Psoas muscle (tissue), 8 donors: ENCODE measurements around the gene CDKN2D. TPM values are rescaled to one million over a fixed set of nuclear protein-coding genes. Genes with fewer than 3 reads are reported as not detected.

Experiments
- ATAC-seq, 4 donors: fragments of 200-7000 bp; cut with Tn5 transposase; one replicate each; pipeline ENCODE4 v1.9.1; 2020; ENCODE audit warnings: moderate library complexity in 3 of 4, mild to moderate bottlenecking in 2 of 4
- DNase-seq, 2 donors: peaks; one replicate each; pipeline ENCODE4 v3.0.0-alpha.2; 2020
- H3K27ac ChIP-seq: fragments of 200-600 bp; one replicate; pipeline ENCODE4 v1.8.0; 2022
- H3K27me3 ChIP-seq, 3 donors: fragments of 200-600 bp in 1 of 3; one replicate each; pipeline versions ENCODE4 v1.6.1 to v1.8.0; 2013 to 2022; ENCODE audit warnings: low read length in 2 of 3, mild to moderate bottlenecking in 2 of 3, moderate library complexity in 1 of 3; ENCODE audit not compliant: insufficient read depth in 3 of 3
- H3K36me3 ChIP-seq, 2 donors: fragments of 200-600 bp in 1 of 2; one replicate each; pipeline versions ENCODE4 v1.6.1 to v1.8.0; 2013 to 2022; ENCODE audit warnings: low read depth in 1 of 2, mild to moderate bottlenecking in 1 of 2, moderate library complexity in 1 of 2; ENCODE audit not compliant: insufficient read depth in 1 of 2
- H3K4me1 ChIP-seq: fragments of 200-600 bp; one replicate; pipeline ENCODE4 v1.8.0; 2022
- H3K4me3 ChIP-seq: fragments of 200-600 bp; one replicate; pipeline ENCODE4 v1.8.0; 2022; ENCODE audit warnings: mild to moderate bottlenecking
- H3K9me3 ChIP-seq: fragments of 200-600 bp; one replicate; pipeline ENCODE4 v1.8.0; 2022
- WGBS, 3 donors: extraction: QIAGEN DNeasy Blood & Tissue Kit; methylation state at CpG; one replicate each; pipeline versions ENCODE4 v1.1.6 to v1.1.7; 2013; 5-methylcytosine and 5-hydroxymethylcytosine counted together
- intact Hi-C, 2 donors: fragments of 100-400 bp; cut with DNase I; formaldehyde crosslinking; loops; one replicate each; pipeline versions ENCODE4 v1.11.0 to v1.14.2; 2022
- polyA plus RNA-seq, 3 donors: library from polyadenylated mRNA; stranded (reverse); fragments of 200-250 nt; gene quantifications; one replicate each; pipeline ENCODE4 v1.2.3, GENCODE V29; 2013
- total RNA-seq, 4 donors: library from RNA; stranded (reverse); fragmentation: NEBNext Ultra II Directional in 2 of 4; extraction: Animal tissue kit (Norgen Biotek cat#: 25700) in 2 of 4; gene quantifications; one replicate each; pipeline versions ENCODE4 v1.2.1 to v1.2.4, GENCODE V29; 2021 to 2023
- TF ChIP-seq, protein P1 (sequence below): fragments of 200-600 bp; IDR thresholded peaks from one replicate; pipeline ENCODE4 v1.8.0; 2022; ENCODE audit warnings: antibody characterized with exemption
- donor health status: healthy with polysubstance abuse.
- donor health status: DM: no; HTN: no; CAD: no; lungs with moderate emphysema.
- donor health status: Bipolar disorder and iron deficiency.
- donor health status: healthy.
- donor health status: DM: yes; HTN: yes; CAD: no.
- donor health status: DM: no; HTN: no; CAD: no.
- donor health status: DM: no; HTN: no; CAD: no.
- donor health status: DM: yes; HTN: yes; CAD: no.

Gene CDKN2D
- total and polyA plus RNA-seq, 7 donors = 6.1 to 29.2 (median 13.1) TPM

DNA sequence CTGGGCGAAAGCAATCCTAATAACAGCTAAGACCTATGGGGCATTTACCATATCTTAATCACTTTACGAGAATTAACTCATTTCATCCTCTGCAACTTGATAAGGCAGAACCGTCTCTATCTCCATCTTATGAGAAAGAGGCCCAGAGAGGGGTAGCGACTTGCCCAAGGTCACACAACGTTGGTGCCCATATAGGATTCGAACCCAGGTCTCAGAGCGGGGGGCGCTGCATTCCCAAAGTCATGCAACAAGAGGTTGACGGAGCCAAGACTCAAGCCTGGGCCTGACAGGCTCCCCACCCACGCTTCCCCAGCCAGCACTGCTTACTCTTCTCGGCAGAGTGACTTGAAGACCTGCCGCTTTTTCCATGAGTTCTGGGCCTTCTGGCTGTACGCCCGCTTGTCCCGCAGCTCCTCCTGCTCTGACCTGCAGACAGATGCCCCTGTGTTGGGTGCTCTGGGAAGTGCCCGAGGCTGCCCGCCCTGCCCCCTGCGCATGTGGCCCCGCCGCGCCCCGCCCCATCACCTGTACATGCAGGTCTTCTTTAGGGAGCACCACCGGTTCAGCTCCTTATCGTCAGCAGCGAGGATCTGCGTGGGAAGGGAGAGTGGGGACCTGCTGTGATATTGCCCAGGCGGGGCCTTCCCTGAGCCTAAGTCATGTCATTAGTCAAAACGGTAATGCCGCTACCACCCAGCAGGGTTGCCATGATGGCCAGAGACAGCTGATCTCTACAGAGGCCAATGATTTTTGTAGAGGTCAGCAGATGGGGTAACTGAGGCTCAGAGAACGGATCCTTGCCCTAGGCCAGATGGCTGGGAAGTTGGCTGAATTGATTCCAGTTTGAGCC lies 13.8 kb downstream of the CDKN2D start:
- 77 to 85% (median 78%) methylated on average over 30 of the region's 30 CpGs for WGBS, 3 donors
- H3K27ac ChIP-seq = no peak overlapping the region
- intact Hi-C loops = no loop called here
- no peaks in the 10 kb centered on the region for H3K9me3 ChIP-seq
- no peak overlapping the region for H3K4me3 ChIP-seq
- TF ChIP-seq, protein P1, sequence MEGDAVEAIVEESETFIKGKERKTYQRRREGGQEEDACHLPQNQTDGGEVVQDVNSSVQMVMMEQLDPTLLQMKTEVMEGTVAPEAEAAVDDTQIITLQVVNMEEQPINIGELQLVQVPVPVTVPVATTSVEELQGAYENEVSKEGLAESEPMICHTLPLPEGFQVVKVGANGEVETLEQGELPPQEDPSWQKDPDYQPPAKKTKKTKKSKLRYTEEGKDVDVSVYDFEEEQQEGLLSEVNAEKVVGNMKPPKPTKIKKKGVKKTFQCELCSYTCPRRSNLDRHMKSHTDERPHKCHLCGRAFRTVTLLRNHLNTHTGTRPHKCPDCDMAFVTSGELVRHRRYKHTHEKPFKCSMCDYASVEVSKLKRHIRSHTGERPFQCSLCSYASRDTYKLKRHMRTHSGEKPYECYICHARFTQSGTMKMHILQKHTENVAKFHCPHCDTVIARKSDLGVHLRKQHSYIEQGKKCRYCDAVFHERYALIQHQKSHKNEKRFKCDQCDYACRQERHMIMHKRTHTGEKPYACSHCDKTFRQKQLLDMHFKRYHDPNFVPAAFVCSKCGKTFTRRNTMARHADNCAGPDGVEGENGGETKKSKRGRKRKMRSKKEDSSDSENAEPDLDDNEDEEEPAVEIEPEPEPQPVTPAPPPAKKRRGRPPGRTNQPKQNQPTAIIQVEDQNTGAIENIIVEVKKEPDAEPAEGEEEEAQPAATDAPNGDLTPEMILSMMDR = no peak
- H3K4me1 ChIP-seq = no peaks in the 10 kb centered on the region
- peak; percentile 16 to 50 (median 40) for ATAC-seq
- H3K27me3 ChIP-seq = no peaks in the 10 kb centered on the region
- H3K36me3 ChIP-seq = peaks cover 7 to 100% of the 10 kb centered on the region in 2 donors
- DNase-seq = peak in 1 of 2 donors; percentile 46

GRCh38 chr19:10553943-10554381 lies 14.8 kb downstream of the CDKN2D start:
- no peak for ATAC-seq
- intact Hi-C loops = no loop called here
- no peak overlapping the region for H3K4me3 ChIP-seq
- 51 to 56% (median 56%) methylated on average over 12 of the region's 12 CpGs for WGBS, 3 donors
- no peak overlapping the region for H3K27ac ChIP-seq
- TF ChIP-seq, protein P1 = no peak
- peaks cover 7 to 100% of the 10 kb centered on the region in 2 donors for H3K36me3 ChIP-seq
- DNase-seq = peak in 1 of 2 donors; percentile 58
- no peaks in the 10 kb centered on the region for H3K27me3 ChIP-seq
- H3K4me1 ChIP-seq = no peaks in the 10 kb centered on the region
- H3K9me3 ChIP-seq = no peaks in the 10 kb centered on the region

DNA sequence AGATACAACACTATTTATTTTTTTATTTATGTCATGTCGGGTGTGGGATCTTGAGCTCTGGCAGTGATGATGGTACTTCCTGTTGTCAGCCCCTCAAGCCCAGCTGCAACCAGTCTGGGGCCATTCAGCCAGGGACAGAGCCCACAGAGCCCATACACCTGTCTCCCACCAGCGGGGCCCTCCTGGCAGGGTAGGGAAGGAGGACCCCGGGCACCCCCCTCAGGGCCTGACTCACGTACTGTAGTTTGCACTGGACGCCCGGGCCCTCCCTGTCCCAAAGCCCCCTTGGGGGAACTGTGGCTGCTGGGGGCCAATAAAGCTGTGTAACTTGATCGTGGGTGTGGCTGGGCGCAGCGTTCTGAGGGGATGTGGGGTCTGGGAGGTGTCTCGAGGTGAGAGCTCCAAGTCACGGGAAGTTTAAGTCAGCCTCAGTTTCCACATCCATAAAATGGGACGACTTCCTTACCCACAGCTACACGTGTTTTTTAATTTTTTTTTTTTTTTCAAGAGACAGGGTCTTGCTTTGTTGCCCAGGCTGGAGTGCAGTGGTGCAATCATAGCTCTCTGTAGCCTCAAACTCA lies 15.6 kb downstream of the CDKN2D start:
- H3K27ac ChIP-seq = no peak overlapping the region
- peak in 2 of 4 donors; percentile 12 to 16 for ATAC-seq
- peak in 1 of 2 donors; percentile 51 for DNase-seq
- no peaks in the 10 kb centered on the region for H3K4me1 ChIP-seq
- WGBS, 3 donors = 66 to 72% (median 70%) methylated on average over 13 of the region's 13 CpGs
- intact Hi-C loops = no loop called here
- no peaks in the 10 kb centered on the region for H3K9me3 ChIP-seq
- H3K36me3 ChIP-seq = peaks cover 7 to 100% of the 10 kb centered on the region in 2 donors
- no peaks in the 10 kb centered on the region for H3K27me3 ChIP-seq
- H3K4me3 ChIP-seq = no peak overlapping the region
- TF ChIP-seq, protein P1 = no peak

DNA sequence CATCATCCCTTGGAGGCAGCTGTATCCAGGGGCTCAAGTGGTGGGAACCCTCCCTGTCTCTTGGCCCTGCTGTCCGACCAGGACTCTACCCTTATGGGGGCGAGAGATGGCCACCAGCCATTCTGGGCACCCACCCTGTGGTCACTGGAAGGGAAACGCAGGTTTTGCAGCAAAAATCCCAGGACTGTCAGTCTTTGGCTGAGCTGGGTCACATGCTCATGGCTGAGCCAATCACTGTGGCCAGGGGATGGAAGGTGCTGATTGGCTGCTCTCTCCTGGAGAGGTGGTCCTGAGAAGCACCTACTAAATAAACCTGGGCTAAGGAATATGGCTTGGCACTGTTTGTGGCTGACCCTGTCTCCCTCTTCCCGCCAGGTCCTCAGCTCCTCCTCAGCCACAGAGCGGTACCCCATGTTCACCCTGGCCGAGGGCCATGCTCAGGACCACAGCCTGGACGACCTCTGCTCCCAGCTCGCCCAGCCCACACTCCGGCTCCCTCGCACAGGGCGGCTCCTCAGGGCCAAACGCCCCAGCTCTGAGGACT lies 16.2 kb downstream of the CDKN2D start:
- ATAC-seq = peak in 3 of 4 donors; percentile 29 to 34 (median 30)
- H3K4me3 ChIP-seq = no peak overlapping the region
- no peak for DNase-seq
- H3K4me1 ChIP-seq = no peaks in the 10 kb centered on the region
- H3K36me3 ChIP-seq = peaks cover 7 to 100% of the 10 kb centered on the region in 2 donors
- H3K27me3 ChIP-seq = no peaks in the 10 kb centered on the region
- H3K27ac ChIP-seq = no peak overlapping the region
- intact Hi-C loops = no loop called here
- no peaks in the 10 kb centered on the region for H3K9me3 ChIP-seq
- 81 to 89% (median 83%) methylated on average over 12 of the region's 12 CpGs for WGBS, 3 donors
- TF ChIP-seq, protein P1 = no peak
